CD4-positive, alpha-beta T cell treated with Interleukin-15 for 4 hours (primary cell): ENCODE measurements around the gene RABGGTA.

ENCODE experiments used
- DNase-seq: peaks from one replicate; pipeline ENCODE4 v3.0.0-alpha.2; 2020; ENCODE audit warnings: low spot score

Gene RABGGTA, protein sequence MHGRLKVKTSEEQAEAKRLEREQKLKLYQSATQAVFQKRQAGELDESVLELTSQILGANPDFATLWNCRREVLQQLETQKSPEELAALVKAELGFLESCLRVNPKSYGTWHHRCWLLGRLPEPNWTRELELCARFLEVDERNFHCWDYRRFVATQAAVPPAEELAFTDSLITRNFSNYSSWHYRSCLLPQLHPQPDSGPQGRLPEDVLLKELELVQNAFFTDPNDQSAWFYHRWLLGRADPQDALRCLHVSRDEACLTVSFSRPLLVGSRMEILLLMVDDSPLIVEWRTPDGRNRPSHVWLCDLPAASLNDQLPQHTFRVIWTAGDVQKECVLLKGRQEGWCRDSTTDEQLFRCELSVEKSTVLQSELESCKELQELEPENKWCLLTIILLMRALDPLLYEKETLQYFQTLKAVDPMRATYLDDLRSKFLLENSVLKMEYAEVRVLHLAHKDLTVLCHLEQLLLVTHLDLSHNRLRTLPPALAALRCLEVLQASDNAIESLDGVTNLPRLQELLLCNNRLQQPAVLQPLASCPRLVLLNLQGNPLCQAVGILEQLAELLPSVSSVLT

DNA sequence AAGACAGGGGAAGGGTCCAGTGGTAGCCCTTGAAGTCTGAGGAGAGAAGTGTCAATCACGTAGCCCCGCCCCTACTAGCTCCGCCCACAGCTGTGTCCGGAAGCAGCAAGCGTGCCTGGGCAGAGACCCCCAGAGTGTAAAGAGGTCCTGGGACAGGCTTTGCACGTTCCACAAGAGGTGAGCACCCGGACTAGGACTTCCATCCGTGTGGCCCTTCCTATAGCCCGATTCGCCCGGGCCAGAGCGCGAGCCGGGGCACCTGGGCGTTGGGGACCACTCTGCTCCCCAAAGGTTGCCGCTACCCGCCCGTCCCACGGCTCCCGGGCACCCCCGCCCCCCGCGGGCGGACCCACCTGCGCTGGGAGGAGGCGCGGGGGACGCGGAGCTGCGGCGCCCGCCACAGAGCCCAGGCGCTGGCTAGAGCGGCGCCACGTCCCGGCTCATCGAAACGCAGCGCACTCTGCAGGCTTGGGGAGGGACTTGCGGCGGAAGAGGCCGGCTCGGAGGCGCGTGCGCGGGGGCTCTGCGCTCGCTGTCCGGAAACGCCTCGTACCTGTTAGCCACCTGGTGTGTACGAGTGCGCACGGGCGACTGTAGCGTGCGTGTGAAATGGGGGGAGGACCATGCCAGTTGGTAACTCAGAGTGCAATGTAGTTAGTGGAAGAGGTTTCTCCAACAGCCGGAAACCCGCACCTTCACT, at the start of gene RABGGTA:
Gene RABGGTA, minus strand, starts transcription at position 464 of the 700 bp plus-strand sequence. CDS start 482 bp downstream, outside the sequence.
- peak; percentile 93 for DNase-seq

DNA sequence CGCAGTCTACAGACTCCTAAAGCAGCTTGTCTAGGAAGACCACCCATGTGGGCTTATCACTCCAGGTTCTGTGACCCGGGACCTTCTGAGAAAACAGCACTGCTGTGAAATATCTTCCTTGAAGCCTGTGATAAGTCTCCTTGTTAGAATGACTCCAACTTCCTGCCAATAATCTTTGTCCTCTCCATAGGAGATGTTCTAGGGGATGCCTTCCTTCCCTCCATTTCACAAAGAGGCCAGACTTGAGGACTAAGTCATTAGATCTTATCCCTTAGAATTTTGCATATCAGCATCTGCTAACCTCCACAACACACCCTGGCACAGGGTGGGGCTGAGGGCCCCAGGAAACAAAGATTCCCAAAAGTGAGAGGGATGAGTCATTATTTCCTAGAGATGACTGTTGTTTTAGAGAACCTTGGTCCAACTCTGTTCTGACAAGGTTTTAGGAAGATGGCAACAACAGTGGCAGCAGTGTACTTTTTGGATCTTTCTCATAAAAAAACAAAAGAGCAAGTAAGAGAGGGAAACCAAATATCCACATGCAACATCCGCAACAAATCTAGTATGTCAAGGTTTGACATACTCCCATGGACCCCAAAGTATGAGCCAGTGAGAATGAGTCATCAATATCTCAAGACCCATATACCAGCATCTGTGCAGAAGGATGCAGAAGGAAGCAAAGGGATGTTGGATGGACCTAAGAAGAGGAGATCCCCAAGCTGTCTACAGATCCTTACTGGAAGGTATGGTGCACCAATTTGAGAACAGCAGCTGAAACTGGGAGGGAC, 45.9 kb upstream of the RABGGTA start:
- no peak for DNase-seq

DNA sequence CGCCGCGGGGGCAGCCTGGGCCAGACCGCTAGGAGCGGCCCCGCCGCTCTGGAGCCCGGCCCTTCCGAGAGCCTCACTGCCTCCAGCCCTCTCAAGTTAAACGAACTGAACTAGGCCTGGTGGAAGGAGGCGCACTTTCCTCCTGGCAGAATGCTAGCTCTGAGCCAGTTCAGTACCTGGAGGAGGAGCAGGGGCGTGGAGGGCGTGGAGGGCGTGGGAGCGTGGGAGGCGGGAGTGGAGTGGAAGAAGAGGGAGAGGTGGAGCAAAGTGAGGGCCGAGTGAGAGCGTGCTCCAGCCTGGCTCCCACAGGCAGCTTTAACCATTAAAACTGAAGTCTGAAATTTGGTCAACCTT, 45.2 kb upstream of the RABGGTA start:
- no peak for DNase-seq

DNA sequence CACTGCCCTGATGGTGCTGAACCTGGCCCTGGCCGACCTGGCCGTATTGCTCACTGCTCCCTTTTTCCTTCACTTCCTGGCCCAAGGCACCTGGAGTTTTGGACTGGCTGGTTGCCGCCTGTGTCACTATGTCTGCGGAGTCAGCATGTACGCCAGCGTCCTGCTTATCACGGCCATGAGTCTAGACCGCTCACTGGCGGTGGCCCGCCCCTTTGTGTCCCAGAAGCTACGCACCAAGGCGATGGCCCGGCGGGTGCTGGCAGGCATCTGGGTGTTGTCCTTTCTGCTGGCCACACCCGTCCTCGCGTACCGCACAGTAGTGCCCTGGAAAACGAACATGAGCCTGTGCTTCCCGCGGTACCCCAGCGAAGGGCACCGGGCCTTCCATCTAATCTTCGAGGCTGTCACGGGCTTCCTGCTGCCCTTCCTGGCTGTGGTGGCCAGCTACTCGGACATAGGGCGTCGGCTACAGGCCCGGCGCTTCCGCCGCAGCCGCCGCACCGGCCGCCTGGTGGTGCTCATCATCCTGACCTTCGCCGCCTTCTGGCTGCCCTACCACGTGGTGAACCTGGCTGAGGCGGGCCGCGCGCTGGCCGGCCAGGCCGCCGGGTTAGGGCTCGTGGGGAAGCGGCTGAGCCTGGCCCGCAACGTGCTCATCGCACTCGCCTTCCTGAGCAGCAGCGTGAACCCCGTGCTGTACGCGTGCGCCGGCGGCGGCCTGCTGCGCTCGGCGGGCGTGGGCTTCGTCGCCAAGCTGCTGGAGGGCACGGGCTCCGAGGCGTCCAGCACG, 44.6 kb upstream of the RABGGTA start:
- DNase-seq = no peak

DNA sequence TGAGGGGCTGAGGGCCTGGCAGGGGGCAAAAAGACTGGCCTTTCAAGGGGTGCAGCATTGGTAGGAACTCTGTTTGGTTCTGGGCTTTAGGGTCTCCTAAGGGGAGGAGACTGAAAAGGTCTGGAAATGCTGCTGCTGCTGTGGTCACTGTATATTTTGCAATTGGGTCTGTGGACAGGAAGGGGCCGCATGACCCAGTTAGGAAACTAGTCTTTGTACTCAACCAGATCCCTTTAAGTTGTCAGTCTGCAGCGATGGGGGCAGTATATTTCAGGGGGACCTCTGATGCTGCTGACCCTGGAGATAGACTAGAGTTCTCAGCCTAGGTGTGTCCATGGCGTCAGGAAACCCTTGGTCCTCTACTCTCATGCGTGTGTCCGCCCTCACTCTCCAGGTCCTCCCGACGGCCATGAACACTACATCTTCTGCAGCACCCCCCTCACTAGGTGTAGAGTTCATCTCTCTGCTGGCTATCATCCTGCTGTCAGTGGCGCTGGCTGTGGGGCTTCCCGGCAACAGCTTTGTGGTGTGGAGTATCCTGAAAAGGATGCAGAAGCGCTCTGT, 43.9 kb upstream of the RABGGTA start:
- no peak for DNase-seq

DNA sequence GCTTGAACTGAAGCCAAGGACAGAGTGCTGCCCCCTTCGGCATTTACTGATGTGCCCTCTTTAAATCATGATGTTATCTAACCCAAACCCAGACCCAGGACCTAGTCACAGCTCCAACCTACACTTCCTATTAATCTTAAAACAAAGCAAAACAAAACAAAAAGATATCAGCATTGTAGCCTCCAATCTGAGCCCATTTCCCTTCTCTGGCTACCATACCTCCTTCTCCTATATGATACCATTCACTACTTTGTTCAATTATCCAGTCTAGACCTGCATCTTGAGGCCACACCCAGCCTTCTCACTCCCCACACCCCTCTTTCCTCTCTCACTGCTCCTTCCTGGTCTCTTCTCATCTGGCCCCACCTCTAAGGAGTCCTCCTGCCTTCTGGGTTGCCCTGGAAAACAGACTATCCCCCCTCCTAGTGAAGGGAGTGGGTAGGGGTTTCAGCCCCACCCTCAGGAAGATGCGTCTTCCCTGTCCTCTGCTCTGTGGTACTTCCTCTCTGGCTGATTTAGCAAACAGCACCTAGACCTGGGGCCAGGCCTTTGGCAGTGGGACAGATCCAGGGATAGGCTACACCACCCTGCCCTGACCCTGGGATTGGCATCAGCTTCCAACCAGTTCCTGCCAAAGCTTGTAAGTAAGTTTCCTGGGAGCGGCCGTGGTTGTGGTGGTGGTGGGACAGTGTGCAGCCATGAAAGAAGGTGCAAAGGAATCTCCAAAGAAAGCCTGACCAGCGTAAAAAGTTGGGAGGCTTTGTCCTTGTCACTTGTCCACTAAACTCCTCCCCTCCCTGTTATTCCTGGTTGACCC, 43.2 kb upstream of the RABGGTA start:
- no peak for DNase-seq

DNA sequence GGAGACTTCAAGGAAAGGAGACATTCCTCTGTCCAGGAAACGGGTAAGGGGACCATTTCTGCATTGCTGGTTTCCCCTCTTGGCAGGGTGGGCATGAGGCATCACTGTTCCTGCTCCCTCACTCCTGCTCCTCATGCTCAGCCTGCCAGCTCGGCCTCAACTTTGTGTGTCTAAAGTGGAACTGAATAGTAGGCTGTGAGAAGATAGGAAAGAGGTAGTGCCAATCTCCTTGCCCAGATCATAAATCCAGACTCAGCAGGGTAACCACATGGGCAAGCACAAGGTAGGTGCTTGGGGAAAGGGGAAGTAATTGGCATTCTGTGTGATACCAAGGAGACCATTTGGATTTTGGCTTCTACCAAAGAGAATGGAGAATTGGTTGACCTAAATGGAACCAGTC, 42.5 kb upstream of the RABGGTA start:
- no peak for DNase-seq

DNA sequence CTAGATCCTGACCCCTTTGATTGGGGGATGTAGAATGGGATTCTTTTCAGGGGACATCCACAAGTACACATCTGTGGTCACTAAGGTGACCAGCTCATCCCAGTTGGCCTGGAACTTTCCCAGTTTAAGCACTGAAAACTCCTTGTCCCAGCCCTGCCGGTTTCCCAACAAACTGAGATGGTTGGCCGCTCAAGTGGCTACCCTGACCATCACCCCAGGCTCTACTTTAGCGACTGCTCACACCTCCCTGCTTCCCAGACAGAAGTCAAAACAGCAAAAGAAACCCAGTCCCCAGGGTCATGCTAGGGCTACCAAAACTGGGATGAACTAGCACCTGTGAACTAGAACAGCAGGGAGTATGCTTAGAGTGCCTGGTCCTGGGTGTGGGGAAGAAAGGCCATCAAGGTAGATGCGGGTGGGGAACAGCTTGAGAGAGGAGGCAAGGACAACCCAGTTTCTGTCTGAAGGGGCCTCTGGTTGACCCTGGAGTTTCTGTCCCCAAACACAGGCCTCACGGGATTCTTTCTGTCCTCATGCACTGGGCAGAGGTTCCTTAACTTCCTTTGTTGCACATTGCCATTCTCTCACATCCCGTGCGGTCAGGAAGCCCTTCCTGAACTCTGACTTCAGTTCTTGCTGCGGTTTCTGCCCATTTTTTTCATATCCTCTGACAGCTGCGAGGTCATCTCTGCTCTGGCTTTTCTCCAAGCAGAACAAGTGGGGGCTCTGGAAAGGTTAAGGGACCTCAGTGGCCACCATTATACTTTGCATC, 41.5 kb upstream of the RABGGTA start:
- DNase-seq = peak; percentile 44

DNA sequence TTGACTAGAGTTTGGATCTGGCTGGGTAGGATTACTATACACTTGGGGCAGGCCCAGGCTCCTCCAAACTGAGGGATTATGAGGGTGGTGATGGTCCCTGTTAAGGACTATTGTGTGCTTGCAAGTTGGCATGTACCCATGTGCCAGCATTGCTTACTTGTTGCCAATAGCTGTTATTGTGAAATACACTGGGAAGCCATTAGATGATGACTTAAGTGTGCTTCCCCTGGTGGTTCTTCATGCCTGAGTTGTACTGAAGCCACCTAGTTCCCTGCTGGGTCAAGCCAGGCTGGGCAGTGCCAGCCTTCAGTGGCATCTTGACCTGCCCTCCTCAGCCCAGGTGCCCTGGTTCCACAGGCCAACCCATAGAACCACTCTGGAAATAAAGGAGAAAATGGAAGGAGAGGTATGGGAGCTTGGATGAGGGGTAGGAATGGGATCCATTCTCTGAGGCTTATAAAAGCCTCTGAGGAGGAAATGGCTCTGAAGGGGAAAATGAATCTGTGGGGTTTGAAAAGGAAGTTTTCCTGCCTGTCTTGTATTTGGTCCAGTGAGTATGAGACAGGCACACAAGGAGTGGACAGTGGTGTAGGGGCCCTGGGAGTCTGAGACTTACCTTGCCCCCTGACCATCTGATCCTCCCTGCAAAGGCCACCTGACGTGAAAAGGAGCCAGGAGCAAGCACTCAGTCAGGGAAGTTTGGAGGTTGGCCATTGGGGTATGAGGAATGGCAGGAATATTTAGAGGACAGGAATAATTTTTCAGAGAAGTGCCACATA, 40.6 kb upstream of the RABGGTA start:
- DNase-seq = no peak

DNA sequence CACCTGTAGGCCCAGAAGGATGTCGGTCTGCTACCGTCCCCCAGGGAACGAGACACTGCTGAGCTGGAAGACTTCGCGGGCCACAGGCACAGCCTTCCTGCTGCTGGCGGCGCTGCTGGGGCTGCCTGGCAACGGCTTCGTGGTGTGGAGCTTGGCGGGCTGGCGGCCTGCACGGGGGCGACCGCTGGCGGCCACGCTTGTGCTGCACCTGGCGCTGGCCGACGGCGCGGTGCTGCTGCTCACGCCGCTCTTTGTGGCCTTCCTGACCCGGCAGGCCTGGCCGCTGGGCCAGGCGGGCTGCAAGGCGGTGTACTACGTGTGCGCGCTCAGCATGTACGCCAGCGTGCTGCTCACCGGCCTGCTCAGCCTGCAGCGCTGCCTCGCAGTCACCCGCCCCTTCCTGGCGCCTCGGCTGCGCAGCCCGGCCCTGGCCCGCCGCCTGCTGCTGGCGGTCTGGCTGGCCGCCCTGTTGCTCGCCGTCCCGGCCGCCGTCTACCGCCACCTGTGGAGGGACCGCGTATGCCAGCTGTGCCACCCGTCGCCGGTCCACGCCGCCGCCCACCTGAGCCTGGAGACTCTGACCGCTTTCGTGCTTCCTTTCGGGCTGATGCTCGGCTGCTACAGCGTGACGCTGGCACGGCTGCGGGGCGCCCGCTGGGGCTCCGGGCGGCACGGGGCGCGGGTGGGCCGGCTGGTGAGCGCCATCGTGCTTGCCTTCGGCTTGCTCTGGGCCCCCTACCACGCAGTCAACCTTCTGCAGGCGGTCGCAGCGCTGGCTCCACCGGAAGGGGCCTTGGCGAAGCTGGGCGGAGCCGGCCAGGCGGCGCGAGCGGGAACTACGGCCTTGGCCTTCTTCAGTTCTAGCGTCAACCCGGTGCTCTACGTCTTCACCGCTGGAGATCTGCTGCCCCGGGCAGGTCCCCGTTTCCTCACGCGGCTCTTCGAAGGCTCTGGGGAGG, 39.5 kb upstream of the RABGGTA start, which contains the start of gene LTB4R:
Gene LTB4R, plus strand, starts transcription at position 857 of the 959 bp plus-strand sequence. CDS start 4,150 bp downstream, outside the sequence.
- DNase-seq = peak; percentile 71

DNA sequence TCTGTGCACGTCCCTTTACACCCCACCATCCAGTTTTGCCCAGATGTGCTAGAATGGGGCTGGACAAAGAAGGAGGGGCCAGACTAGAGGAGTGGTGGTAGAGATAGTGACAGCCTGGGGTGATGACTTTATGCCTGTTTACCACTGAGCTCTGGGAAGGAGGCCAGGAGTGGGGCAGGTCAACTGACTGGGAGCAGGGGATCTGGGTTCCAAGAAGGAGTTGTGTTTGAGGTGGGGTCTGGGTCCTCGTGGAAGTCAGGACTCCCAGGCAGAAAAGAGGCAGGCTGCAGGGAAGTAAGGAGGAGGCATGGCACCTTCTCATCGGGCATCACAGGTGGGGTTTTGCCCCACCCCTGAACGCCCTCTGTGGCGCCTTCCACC, 38.9 kb upstream of the RABGGTA start:
- DNase-seq = no peak

DNA sequence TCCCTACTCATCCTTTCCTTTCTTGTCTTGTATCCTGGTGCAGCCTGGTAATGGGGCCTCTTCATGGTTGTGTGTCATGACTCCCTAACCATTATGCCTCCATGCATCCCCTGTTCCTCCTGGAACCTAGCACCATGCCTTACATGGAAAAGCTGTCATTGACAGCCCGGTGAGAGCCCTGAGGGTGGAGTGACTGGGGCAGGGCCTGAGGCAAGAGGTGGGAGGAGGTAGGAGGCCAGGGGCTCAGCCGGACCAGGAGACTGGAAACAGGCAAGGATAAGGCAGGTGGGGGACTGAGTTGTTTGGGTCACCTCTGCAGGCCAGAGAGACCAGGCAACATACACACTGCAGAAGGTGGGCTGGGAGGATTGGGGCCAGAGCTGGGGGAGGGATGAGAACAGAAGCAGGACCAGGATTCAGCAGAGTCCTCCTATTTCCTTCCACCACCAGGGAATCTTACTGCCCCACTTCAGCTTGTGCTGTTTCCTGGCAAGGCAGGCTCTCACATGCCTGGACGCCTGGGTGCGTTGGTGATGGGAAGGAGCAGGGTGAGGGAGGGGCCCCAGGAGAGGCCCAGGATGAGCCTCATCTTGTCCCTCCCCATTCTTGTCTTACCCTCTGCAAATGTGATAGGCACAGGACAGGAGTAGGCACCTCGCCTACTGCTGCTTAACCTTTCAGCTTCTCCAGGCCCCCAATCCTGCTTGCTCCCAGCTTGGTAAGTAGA, 38.3 kb upstream of the RABGGTA start, which contains the start of gene LTB4R2:
Gene LTB4R2, plus strand, starts transcription at position 603 of the 727 bp plus-strand sequence. CDS start 525 bp downstream, outside the sequence.
- DNase-seq = no peak

DNA sequence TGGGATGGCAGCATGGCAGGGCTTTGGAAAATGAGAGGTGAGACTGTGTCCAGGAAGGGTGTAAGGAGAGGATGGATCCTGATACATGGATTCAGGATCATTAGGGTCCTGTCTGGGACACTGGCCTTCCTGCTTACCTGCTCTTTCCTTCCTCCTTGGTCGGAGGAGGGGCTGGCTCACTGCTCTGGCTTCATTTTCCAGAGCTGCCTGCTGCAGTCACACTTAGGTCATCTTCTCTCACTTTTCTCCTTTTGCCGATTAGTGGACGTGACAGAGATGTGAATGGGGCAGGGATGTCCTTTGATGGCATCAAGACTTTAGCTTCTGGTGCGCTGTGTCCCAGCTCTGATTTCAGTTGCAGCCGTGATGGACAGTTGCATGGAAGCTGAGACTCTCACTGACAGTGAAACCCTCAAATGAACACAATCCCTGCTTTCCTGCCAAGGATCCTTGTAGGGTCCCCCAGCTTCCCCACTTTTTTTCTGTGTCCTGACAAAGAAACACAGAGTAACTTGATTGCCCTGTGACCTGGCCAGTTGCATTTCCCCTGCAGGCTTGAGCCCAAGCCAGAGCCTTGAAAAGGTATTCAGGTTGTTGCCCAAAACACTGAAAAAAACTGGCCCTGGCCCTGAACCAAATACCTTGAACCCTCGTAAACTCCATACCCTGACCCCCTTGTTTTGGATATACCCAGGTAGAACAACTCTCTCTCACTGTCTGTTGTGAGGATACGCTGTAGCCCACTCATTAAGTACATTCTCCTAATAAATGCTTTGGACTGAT, 37.1 kb upstream of the RABGGTA start:
- DNase-seq = no peak

DNA sequence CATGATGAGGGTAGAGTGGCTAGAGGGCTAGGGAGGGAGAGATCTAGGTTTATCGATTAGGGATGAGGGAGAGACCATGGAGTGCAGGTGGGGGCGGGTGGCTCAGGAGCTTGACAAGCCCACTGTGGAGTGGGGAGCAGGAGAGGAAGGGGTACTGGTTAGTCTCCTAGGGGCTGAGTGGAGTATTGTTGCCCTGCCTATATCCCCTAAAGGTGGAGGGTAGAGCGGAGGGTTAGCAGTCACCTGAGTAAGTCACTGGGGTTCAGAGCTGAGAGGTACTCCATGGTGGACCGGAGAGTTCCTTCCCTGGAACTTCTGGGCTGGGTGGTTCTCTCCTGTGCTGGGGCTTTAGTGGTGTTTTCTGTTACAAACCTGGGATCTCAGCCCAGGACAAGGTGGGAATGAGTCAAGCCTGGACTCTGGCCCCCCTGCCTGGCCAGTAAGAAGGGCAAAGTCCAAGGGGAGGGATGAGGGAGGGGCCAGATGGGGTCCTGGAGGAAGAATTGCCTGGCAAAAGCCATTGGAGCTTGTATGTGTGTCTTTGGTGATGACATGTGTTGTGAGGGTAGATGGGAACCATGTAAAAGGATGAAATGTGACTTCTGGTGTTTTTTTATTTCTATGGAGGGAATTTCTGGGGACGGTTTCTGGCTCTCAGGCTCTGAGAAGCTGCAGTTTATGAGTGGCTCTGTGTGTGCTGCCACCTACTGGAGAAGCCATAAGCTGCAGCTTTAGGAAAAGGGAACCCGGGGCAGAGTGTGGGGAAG, 36.4 kb upstream of the RABGGTA start, which contains the start of gene CIDEB:
Gene CIDEB, minus strand, starts transcription at position 403 of the 767 bp plus-strand sequence. Its CDS starts 119 bp downstream, at position 284.
- DNase-seq = peak; percentile 72

DNA sequence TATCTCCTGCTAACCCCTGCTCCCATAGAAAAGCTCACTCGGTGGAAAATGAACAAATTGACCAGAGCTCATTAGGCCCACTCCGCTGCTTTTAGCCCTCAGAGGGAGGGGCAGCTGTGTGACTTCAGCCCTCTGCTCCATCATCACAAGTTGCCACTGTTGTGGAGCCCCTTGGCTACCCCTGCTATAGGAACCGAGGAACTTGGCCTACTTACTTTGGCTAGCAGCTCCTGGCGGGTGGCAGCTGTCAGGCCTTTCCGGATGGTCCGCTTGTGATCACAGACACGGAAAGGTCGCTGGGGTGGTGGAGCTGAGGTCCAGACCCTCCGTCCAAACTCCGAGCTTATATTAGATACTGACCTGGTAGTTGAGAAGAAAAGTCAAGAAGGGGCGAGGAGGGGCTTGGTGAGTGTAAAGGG, 35.8 kb upstream of the RABGGTA start:
- DNase-seq = no peak
